GM21528 (cell line): ENCODE results near the gene GLIS2.

ENCODE experiments used
- ATAC-seq: cut with Tn5 transposase; IDR thresholded peaks from one replicate; pipeline ENCODE4 v1.9.1; 2021; ENCODE audit warnings: mild to moderate bottlenecking, moderate library complexity; ENCODE audit not compliant: unreplicated experiment, low FRiP score

The GLIS2 gene

GRCh38 chr16:4295581-4295980 lies 20.3 kb upstream of the GLIS2 start:
- ATAC-seq = no peak

DNA sequence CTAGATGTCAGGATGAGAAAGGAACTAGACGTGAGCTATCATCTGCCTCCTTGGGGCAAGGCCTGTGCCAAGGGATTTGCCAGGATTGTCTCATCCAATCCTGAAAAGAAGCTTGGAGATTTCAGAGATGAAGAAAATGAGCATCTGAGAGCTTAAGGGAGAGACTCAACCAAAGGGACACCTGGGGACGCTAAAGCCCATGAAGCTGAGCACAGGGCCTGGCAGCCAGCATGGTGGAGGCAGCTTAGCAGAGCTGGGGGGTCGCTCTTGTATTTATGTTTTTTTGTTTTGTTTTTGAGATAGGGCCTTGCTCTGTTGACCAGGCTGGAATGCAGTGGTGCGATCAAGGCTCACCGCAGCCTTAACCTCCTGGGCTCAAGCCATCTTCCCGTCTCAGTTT lies 18.4 kb upstream of the GLIS2 start:
- no peak for ATAC-seq

DNA sequence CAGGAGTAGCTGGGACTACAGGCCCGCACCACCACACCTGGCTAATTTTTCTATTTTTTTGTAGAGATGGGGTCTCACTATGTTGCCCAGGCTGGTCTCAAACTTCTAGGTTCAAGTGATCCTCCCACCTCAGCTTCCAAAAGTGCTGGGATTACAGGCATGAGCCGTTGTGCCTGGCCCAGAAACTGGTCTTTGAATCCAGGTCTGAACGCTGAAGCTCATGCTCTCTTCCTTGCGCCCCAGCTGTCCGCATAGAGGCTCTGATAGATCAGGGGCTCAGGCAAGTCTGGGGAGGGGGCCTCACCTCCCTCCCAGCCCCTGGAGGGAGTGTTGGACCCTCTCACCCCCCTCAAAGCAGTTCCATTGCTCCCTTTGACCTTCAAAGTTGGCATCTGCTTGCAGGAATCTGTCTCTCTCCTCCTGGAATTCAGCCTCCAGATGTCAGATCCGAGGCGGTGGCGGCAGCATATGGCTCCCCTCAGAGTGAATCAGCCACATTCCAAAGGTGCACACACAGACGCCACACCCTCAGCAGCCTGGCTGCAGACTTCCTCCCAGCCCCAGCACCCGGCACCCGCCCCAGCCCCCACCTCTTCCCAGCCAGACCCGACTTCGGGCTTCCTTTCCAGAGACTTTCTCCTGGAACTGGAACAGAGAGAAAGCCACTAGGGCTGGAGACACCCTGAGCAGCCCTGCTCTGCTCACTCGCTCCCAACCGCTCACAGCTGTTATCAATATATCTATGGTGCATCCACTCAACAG lies 16.9 kb upstream of the GLIS2 start:
- no peak for ATAC-seq

- ATAC-seq = no peak
Measured at GRCh38 chr16:4301177-4301576, 14.7 kb upstream of the GLIS2 start.

DNA sequence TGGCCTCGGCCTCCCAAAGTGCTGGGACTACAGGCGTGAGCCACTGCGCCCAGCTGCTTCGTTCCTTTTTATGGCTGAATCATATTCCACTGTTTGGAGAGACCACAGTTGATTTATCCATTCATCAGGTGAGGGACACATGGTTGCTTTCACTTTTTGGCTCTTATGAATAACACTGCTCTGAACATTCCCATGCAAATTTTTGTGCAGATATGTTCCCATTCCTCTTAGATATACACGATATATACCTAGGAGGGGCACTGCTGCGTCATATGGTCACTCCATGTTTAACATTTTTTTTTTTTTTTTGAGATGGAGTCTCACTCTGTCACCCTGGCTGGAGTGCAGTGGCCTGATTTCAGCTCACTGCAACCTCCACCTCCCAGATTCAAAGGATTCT lies 13.9 kb upstream of the GLIS2 start:
- no peak for ATAC-seq

DNA sequence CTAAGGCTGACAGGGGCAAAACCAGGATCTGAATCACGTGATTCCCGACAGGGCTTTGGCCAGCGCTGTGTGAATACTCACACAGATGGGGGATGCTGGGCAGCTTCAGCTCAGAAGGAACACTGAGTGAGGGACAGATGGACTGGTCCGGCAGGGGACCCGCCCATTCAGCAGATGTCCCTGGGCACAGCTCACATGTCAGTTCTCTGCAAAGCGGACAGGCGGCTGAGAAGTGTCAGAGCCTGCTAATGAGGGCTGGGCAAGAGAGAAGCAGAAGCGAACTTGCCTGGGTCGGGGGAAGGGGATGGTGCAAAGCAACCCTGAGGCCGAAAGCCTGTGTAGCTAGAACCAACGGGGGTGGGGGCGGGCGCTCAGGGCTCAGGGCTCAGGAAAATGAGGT lies 11.9 kb upstream of the GLIS2 start:
- ATAC-seq = no peak

DNA sequence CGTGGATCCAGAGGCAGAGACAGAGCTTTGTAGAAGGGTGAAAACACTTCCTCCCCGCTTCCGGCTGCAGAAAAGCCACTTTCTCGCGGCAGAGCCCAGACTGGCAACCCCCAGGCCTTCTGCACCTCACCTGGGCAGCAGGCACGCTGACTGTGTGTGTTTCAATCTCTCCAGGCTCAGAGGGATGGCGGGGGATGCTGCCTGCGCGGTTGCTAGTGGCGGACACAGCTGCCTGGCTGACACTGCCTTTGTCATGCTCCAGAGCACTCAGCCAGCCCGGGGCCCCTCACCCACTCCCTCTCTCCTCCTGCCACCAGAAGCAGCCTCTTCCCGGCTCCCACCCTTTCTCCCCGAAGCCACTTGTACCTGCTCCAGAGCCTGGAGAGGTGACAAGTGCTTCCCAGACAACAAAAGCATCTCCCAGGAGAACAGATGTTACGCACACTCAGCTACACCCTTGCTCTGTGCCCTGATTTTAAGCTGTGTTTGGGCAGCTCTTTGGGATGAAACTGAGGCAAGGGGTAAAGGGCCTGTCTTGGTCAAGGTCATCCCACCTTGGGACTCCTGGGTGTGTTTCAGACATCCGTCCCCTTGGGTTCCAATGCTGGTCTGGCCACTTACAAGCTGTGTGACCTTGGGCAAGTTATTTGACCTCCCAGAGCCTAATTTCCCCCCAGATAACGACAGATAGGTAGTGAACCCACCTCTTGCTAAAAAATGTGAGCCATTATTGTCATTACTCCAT lies 9.2 kb upstream of the GLIS2 start:
- no peak for ATAC-seq

DNA sequence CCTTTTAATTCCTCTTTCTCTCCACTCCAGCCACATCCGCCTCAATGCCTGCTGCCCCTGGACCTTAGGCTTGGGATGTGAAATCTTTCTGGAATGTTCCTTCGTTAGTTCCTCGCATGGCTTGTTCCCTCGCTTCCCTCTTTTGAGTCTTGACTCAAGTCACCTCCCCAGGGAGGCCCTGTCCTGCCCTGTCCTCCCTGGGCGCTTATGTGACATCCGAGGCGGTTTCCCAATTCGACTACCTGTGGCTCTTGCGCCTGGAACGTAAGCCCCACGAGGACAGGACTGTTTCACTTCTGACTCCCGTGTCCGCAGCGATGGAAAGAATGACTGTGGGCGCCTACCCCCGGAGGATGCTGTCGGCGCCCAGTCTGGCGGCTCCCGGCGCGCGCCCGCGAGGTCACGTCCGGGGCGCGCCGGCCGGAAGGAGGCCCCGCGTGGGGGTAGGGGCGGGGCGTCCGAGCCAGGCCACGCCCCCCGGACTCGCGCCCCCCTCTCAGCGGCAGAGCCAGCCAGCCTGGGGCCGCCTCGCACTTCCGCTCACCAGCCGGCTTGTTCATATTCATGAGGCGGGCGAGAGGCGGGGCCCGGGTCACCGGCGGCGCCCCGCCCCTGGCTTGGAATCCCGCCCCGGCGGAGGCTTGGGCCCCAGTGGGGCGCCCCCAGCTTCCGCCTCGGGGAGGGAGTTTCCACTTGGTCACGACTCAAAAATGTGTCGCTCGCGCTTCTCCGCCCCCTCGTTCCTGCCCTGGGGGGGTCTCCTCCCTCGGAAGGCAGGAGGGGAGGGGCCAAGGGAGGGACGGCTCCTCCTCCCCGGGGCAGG lies 8.4 kb upstream of the GLIS2 start:
- ATAC-seq = peak; percentile 93

DNA sequence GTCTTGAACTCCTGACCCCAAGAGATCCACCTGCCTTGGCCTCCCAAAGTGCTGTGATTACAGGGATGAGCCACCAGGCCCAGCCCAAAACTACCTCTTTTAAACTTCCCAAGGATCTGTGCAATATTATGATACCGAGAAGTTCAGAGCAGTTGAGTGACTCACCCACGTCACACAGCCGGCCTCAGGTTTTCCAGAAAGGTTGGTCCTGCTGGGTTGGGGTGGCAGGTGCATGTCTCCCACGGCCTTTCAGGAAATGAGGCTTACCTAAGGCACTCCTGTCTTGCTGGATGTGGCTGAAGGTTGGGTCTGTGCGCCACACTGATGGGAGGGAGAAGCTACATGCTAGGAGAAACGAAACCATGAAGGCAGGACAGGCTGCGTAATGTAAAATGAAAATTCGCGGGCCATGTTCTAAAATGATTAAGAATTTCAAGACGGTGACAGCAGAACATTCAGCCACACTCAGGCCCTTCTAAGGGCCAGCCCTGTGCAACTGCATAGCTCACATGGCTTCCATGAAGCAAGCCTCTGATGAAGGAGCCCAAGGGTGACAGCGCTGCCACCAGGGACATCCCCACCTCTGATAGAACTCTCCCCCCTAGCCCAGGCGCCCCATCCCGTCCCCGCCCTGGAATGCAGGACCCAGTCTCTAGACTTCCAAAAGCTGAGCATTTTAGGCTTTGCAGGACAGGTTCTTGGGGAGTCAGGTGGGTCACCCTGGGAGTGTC lies 6.6 kb upstream of the GLIS2 start:
- no peak for ATAC-seq

GRCh38 chr16:4309833-4310266 lies 6.0 kb upstream of the GLIS2 start:
- no peak for ATAC-seq

DNA sequence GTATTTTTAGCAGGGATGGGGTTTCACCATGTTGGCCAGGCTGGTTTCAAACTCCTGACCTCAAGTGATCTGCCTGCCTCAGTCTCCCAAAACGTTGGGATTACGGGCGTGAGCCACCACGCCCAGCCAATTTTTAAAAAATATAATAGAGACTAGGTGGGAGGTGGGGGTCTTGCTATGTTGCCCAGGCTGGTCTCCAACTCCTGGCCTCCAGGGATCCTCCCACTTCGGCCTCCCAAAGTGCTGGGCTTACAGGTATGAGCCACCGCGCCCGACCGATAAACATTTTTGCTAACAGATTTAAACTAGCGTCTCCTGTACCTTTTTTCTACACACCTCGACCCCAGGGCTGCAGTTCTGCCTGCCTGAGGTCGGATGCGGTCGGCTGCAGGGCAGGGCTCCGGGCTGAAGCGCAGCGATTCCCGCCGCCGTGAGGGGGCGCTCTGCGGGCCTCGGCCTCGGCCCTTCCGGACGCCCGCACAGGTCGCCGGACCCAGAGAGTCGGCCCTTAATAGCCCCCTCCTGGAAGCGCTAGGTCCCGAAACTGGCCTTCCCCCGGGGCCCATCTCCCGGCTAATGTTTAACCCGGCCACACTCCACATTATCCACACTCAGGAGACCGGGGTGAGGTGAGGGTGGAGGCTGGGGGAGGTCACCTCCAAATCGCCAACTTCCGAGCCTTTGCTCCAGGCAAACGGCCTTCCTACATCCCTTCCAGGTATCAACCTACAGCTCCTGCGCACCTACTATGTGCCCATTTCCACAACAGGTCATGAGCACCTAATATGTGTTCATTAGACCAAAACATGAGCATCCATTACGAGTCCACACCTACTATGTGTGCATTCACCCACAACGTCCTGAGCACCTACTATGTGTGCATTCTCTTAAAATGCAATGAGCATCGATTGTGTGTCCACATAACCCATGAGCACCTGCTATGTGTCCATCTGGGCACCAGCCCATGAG lies 2.0 kb upstream of the GLIS2 start:
- no peak for ATAC-seq

DNA sequence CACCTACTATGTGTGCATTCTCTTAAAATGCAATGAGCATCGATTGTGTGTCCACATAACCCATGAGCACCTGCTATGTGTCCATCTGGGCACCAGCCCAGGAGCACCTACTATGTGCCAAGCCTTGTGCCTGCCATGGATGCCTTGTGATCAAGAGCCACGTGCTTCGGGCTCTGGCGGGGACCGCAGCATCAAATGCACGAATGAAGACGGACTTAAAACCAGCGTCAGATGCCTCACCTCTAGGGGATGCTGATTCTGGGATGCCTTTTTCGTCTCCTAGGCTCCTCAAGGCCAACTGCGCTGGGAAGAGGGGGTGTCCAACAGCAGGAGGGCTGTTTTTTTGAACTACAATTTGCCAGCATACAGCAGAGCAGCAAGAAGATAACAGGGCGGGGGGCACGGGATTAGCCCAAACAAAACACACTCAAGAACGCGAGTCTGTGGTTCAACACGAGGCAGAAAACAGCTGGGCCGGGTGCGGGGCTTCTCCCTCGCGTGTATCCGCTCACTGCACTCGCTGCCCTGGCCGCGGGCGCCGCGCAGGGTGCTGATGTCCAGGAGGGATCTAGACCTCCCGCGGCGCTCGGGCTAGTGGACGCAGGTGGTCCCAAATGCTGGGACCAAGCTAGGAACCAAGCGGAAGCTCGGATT lies 1.2 kb upstream of the GLIS2 start:
- ATAC-seq = no peak

- ATAC-seq = no peak
Measured at GRCh38 chr16:4316108-4316863, 419 bp downstream of the GLIS2 start.

DNA sequence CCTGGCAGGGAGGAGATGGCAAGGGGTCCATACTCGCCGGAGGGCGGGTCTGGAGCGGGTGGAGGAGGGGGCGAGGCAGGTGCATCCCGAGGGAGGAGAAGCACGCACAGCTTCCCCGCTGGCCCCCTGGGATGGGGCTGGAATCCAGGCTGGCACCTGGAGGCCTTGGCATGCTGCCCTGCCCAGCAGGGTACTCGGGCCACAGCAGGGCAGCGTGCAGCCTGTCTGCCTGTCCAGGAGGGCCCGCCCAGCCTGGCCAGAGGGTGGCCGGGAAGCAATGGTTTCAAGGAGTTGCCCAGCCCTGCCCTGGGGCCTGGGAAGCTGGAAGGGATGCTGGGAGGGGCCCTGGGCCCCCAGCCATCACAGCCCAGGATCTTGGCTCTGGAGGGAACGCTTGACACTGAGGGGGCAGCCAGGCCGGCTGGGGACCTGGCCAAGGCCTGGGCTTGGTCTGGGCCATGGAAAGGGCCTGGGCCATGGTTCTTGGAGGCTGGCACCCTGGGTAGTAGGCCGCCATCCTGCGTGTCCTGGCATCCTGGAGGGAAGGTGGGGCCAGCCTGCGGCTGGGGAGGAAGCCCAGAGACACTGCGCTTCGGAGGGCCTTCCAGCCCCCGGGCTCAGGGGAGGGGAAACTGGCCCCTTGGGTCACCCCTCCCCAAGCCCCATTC lies 1.1 kb downstream of the GLIS2 start:
- ATAC-seq = no peak

GRCh38 chr16:4317532-4318450 lies 1.9 kb downstream of the GLIS2 start:
- ATAC-seq = no peak

GRCh38 chr16:4318451-4318910 lies 2.6 kb downstream of the GLIS2 start:
- ATAC-seq = no peak

DNA sequence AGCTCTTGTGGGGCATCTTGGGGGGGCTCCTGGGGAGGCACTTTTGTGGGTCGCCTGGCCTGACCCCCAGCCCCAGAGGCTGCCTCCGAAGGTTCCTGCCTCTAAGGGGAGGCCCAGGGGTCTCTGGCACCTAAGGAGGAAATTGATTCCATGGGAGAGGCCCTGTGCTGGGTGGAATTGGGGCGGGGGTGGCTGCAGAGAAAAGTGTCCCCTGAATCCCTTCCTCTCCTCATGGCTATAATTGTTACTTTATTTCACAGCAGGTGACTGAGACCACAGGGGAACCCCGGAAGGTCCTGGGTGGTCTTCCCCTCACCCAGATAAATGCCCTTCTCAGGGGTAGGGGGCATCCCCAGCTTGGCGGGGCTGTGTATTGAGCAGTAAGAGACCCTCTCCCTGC lies 3.1 kb downstream of the GLIS2 start:
- no peak for ATAC-seq
